Glomerular endothelial cell (primary cell): ENCODE results near the gene CRADD. TPM values are rescaled to one million over a fixed set of nuclear protein-coding genes. Genes with fewer than 3 reads are reported as not detected.

Experiments
- DNase-seq: peaks from one replicate; pipeline ENCODE4 v3.0.0-alpha.2; 2011; ENCODE audit warnings: low read depth, low spot score; ENCODE audit errors: extremely low read depth
- total RNA-seq: library from RNA; depleted of rRNA; stranded (reverse); fragments of >200 nt; gene quantifications from 2 replicates; pipeline ENCODE4 v1.2.3, GENCODE V29; 2015

Gene CRADD
- total RNA-seq, 1 donor from 2014 or later, result 21.1 TPM

DNA sequence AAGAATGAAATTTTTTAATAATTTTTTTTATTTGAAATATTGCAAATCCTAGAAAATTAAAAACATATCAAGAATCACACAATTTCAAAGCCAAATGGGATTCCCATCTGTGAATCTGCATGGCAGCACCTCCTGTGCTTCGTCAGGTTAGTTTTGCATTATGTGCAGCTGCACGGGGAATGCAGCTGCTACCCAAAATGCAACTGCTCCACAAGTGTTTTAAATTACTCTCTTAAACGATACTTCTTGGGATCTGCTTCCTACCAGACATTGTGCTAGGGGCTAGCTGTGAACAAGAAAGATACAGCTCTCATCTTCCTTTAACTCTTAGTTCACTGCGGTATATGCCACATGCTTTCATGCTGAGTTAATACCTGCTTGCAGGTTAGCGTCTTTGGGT is 154.2 kb downstream of the CRADD start:
- DNase-seq, result no peak

DNA sequence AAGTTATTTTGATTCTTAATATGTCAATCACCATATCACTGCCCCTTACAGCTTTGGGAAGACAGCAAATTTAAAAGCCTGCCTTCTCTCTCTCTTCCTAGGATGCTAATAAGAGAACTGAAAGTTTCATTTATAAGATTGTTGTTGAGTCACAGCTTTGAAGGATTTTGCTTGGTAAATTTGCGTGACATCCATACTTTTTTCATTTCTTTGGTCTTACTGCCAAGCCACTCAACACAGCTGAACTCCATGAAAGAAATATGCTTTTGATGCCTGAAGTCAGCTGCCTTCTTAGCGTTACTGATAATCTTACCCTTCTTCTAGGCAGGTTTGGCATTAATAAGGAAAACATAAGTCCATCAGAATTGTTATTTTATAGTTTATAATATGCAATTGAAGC is 155.0 kb downstream of the CRADD start:
- DNase-seq, result no peak

DNA sequence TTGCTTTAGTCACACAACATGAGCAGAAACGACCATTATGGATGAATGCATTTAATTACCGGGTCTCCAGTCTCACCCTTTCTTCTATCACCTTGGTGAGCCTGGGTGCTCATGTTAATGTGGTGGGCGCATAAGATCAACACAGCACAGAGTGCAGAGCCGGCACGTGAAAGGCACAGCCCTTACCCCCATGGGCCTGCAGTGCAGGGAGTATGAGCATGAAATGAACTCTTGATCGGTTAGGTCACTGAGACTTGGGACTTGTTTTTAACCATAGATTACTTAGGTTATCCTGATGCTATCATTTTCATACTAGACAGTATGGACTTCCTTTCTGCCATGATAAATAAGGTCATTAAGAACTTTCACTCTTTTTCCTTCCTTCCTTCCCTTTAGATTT is 156.8 kb downstream of the CRADD start:
- DNase-seq, result no peak

DNA sequence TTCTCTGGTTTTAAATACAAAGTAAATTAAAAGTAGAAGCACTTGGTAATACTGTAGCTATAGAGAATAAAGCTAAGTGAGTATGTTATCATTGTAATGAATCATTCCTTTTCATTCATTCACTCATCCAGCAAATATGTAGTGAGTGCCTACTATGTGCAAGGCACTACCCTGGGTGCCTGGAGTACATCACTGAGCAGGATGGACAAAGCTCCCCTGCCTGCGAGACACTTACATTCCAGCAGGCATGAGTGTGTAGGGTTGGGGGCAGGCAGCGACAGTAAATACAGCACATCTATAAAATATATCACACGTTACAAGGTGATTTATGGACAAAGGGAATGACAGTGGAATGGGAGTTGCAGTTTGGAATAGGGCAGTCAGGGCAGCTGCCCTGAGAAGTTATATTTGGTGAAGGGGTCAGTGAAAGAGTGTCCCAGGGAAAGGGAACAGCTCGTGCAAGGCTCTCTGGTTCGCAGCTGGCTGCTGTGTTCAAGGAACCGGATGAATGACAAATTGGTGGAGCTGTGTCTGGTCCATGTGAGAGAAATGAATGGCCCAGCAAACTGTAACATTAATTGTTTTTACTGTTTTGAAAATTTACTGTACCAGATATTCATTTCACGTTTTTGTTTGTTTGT is 159.6 kb downstream of the CRADD start:
- no peak for DNase-seq

DNA sequence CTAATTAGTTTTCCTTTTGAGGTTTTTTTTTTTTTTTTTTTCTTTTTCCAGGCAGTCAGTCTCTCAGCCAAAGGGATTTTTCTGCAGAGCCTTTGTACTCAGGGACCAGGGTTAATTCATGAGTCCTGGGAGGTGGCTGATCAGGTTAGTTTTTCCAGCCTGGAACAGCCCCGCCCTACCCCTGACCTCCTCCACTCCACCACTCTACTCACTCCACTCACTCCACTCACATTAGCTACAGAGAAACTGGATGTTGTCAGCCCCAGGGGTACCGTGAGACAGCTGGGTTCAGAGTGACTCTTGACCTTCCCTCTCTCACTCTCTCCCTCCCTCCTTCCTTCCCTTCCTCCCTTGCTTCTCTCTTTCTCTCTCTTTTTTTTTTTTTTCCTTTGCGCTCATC is 161.0 kb downstream of the CRADD start:
- DNase-seq, result no peak

DNA sequence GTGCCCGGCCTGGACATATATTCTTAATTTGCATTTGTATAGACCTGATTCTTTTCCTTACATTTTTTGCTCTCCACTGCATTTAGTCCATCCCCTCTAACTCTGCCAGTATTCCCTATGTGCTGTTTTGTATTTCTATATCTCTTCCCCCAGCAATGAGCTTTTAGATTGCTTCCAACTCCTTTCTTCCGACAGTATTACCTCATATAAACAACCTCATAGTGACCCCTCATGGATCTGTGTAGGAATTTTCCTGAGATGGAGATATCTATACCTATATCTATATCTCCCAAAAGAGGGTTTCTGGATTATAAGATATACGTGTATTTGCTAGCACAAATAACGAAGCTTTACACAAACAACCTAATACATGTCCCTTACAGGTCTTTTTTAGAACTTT is 161.9 kb downstream of the CRADD start:
- DNase-seq, result no peak

DNA sequence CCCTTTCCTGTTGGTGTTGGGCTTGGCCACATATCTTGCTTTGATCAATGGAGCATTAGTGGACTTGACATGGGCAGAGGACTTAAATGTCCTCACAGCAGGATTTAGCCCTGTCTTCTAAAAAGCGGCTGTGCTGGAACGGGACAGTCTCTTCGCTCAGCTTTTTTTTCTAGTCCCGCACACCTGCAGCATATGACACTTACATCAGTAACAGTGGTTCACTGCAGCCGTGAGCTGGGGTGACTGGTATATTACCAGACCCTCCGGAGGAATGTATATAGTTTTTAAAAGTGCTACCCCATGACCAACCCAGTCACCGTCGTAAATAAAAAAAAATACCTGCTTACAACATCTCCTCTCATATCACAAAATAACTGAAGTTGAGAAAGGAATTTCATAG is 164.5 kb downstream of the CRADD start:
- no peak for DNase-seq

DNA sequence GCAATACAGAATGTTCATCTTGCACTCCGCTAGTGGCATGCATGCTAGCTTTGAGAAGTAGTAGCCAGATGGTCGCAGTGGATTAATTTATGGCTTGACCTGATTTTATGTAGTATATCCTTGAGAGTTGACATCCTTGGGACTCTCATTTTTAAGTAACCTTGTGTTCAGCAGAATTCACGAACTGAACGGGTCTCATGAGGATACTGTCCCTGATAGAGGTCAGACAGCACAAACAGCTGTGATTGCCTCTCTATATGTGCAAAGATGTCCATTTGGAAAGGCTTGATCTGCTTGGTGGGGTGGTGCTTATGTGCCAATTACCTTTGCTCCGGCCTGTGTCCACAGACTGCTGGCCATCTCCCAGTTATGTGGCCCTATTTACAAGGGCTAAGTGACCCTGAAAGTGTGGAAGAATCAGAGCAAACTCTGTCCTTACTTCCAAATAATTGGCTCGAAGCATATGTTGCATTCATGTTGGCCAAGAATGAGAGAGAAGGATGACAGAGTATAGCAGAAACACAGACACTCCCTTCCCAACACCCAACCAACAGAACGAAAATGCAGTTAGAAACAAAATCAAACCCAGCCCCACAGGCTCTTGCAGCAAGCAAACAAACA is 167.1 kb downstream of the CRADD start:
- DNase-seq, result no peak

DNA sequence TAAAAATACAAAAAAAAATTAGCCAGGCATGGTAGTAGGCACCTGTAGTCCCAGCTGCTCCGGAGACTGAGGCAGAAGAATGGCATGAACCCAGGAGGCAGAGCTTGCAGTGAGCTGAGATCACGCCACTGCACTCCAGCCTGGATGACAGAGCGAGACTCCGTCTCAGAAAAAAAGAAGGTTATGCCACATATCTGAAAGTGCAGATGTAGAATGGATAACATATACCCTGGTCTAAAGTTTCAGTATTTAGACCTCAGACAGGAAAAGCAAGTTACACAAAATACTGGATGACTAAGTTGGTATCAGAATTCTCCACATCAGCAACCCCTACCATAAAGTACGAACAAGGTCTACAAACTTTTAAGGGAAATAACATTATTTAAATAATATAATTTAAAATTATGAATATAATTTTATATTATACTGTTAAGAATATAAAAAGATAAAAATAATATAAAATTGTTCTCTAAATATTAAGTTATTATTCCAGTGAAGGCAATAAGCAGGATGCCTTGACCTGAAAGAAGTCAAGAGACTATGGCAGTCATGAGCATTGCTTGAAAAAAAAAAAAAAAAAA is 169.9 kb downstream of the CRADD start:
- DNase-seq, result no peak

DNA sequence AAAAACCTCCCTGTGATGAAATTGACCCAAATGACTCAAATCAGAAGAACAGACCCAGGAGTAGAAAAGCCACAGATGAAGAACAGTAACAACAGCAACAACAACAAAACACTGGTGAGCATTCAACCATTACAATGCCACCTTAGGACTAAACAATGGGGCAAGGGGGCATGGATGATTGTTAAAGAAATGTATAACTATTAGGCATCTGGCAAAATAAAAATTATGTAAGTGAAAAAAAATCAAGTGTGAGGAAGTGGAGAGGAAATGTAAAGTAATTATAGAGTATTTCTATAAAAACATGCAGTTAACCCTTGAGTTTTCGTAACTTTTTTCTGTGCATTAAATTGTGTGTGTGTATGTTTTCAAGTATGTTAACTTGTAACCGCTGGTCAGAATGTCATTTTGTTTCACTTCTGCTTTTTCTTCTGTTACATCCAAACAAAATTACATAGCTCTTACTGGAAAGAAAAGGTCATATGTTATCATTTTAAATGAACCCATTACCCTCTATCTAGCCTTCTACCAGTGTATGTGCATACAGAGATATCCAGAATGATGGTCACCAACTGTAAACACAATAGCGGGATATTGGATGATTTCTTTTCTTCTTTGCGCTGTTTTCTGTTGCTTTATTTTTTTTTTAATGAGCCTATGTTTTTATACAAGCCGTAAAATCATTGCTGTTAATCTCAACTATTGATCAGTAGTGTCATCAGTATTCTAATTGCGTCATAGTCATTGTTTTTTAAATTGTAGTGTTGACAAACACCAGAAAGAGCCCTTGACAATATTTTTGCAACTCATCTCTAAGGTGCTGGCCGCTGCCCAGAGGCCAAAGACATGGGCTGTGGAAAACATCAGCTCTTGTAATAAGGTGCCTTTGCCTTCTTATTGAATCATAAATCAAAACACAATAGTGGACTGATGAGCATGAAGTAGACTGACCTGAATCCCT is 170.6 kb downstream of the CRADD start:
- no peak for DNase-seq

DNA sequence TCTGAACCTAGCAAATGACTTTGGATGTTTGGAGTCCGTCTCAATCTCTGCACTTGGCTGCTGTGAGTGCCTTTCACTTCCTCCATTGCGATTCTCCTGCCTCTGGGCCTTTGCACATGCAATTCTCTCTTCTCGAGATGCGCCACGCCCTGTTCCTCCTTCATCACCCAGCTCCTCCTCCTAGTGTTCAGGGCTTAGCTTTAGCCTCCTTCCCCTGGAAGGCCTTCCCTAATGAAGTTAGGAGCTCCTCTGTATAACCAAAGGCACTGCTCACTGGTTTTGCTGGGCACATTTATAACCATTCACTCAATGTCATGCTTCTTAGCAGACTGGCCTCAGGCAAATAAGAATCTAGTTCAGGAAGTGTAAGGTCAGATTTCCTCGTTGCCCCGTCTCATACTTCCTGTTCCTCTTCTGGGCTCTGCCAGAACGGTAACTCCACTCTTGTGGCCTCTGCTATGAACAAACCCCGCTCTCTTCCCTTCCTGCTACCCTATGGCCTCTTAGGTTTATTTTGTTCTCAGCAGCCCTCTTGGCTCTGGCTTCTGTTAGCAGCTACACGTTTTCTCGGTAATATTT is 171.4 kb downstream of the CRADD start:
- no peak for DNase-seq

DNA sequence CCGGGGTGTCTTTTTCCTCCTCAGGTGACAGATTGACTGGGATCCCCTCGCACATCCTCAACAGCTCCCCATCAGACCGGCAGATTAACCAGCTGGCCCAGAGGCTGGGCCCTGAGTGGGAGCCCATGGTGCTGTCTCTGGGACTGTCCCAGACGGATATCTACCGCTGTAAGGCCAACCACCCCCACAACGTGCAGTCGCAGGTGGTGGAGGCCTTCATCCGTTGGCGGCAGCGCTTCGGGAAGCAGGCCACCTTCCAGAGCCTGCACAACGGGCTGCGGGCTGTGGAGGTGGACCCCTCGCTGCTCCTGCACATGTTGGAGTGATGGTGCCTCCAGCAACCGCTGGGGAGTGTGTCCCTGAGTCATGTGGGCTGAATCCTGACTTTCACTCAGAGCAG is 172.8 kb downstream of the CRADD start:
- DNase-seq, result no peak

DNA sequence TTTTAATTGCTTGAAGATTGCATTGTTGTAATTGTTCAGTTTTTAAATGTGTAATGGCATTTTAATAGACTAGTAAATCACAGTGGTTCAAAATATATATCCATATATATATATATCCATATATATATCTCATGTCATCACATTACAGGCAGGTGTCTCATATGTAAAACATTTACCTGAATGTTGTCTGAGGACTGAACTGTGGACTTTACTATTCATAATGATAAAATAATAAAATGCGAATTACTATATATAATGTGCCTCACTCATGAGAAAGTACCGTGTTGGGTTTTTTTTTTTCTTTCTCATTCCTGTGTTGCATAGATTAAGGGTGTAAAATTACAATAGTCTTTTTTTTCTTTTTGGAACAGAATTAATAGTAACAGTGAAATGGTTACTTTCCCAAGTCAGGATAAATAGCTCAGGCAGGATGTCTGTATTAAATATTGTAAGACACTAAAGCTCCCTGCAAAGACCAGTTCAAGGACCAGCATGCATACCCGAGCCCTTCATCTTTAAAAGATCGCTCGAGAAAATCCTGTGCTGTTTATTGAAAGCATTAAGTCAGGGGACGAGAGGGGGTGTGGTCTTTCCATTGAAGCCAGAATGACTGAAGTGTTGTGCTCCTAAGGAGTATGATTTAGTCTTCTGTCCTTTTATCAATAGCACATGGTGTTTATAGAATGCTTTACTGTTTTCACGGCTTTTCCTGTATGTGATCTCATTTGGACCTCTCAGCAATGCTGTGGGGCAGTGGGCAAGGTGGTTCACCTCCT is 173.5 kb downstream of the CRADD start:
- no peak for DNase-seq

DNA sequence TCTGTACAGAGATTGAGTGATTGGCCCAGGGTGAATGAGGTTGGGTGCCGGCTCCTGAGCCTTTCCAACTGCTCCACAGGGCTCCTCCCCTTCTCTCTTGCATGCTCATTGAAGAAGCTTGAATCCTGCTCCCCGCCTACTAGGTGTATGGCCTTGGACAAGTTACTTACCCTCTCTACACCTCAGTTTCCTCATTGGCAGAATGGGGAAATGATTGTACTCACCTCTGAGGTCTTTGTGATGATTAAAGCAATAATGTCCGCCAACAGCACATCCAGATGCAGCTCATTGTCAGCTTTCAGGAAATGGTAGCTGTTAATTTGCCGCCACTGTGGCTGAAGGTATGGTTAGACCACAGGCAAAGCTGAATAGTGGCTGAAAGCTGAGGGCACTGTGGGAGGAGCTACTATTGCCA is 174.1 kb downstream of the CRADD start:
- no peak for DNase-seq

DNA sequence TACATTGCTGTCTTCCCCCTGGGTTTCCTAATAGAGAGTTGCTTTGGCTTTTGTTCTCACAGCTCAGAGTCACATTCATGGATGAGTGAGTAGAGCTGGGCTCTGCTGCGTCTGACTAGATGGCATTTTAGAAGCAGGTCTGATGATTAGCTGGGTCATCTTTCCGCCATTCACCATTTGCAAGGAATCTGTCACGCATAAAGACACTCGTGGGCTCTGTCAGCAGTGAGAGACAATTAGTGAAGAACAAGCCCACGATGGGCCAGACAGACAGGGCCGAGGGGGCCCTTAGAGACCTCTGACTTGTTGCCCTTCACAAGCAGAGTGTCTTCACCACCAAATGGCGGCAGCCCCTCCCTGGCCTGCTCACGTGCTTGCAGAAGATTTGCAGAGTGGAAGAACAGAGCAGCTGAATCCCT is 175.0 kb downstream of the CRADD start:
- DNase-seq, result no peak

DNA sequence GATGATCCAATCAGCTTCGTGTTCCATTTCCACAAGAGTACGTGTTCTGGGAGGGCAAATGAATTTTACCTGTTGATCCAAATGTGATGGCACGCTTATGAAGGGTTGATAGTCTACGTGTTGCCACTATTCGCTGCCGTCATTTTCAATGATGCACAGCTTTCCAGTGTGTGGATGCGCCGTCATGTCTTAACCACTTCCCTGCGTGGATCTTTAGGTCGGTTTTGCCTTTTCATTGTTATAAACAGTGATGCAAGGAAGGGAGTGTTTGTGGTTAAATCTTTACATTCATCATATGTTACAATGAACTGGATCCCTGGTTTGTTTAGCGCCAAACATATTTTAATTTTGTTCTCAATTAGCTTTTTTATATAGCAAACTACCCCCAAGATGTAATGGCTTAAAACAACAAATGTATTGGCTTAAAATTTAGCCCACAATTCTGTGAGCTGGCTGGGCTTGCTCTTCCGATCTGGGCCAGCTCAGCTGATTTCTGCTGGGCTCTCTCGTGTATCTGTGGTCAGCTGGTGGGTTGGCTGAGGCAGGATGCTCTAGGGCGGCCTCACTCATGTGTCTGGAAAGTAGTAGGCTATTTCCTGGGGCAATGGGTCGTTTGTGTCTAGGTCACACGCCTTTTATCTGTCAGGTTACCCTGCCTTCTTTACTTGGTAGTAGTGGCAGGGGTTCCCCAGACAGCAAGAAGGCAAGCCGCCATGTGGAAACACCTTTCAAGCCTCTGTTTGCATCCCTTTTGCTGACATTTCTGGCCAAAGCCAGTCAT is 176.7 kb downstream of the CRADD start:
- DNase-seq, result no peak

DNA sequence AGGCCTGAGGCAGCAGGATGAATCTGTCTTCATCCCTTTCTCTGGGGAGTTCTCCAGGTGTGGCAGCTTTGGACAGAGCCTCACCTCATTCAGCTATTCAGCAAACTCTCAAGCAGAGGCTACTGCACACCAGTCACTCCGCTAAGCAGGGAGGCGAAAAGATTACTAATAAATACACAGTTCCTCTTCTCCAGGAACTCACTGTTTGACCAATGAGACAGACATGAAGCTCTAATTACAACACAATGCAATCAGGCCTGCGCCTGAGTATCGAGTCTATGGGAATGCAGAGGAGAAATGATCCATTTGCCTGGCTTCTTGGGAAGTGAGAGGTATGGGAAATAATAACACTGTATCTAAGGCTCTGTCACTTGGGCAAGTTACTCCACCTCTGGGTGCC is 178.1 kb downstream of the CRADD start:
- no peak for DNase-seq

DNA sequence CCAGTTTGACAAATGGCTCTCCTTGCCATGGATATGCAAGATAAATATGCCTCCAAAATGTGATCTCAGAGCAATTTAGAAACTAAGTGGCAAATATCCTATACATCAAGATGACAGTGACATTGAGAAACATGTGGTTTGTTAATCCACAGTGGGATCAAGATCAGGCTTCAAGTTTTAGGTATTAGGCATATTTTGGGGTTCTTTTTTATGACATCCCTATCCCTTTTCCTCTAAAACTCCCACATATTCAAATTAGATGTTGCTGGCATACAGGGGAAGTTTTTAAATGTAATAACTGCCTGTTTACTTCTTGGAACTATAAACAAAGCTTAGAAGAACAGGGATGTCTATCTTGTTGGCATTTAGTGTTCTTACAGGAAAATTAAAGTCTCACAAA is 179.4 kb downstream of the CRADD start:
- DNase-seq, result no peak

DNA sequence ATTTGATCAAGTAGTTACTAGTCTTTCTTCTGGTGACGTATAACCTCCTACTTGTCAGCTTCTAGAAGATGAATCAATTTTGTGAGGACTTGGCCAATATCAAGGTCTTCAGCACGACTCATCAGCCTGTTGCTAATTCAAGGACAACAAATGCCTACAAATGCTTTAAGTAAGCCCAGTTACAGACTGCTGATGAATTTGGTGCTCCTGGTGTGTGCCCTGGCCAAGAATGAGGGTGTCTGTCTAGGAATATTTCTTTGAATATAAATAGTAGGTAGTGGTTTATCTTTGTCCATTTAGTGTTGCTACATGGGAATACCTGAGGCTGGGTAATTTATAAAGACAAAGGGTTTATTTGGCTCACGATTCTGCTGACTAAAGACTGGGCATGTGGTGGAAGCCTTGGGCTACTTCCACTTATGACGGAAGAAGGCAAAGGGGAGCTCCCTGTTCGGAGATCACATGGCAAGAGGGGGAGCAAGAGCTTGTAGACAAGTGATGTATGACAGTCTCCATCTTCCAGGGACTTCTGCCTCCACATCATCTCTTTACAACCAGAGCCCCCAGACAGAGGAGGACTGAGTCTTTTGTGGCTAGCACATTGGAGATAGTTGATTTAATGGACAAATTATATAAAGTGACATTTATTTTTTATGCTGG is 180.2 kb downstream of the CRADD start:
- DNase-seq, result no peak
